AG09319 (cell line): ENCODE data around the gene ABCC4.

Experiments
- DNase-seq: peaks from one replicate; pipeline ENCODE4 v3.0.0-alpha.2; 2010; ENCODE audit warnings: low read depth; ENCODE audit errors: extremely low read depth
- TF ChIP-seq, protein P1 (sequence below): IDR thresholded peaks from 2 replicates; pipeline ENCODE4 v1.5.1; 2011; ENCODE audit warnings: low read depth, mild to moderate bottlenecking, inconsistent platforms, low read length, moderate library complexity

The ABCC4 gene

GRCh38 chr13:94972262-94972661 lies 329.0 kb downstream of the ABCC4 start:
- TF ChIP-seq, protein P1, sequence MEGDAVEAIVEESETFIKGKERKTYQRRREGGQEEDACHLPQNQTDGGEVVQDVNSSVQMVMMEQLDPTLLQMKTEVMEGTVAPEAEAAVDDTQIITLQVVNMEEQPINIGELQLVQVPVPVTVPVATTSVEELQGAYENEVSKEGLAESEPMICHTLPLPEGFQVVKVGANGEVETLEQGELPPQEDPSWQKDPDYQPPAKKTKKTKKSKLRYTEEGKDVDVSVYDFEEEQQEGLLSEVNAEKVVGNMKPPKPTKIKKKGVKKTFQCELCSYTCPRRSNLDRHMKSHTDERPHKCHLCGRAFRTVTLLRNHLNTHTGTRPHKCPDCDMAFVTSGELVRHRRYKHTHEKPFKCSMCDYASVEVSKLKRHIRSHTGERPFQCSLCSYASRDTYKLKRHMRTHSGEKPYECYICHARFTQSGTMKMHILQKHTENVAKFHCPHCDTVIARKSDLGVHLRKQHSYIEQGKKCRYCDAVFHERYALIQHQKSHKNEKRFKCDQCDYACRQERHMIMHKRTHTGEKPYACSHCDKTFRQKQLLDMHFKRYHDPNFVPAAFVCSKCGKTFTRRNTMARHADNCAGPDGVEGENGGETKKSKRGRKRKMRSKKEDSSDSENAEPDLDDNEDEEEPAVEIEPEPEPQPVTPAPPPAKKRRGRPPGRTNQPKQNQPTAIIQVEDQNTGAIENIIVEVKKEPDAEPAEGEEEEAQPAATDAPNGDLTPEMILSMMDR = no peak
- DNase-seq = no peak
